Heart left ventricle (tissue), 16 donors: ENCODE measurements around the gene VPS54. TPM values are rescaled to one million over a fixed set of nuclear protein-coding genes. Genes with fewer than 3 reads are reported as not detected.

ENCODE experiments used
- ATAC-seq, 4 donors: fragments of 200-7000 bp; cut with Tn5 transposase; one replicate each; pipeline ENCODE4 v1.9.1; 2020 to 2022; ENCODE audit warnings: moderate library complexity in 4 of 4, mild to moderate bottlenecking in 3 of 4, moderate number of reproducible peaks in 1 of 4
- DNase-seq, 5 donors: peaks; one replicate each; pipeline ENCODE4 v3.0.0-alpha.2; 2020
- H3K27ac ChIP-seq, 12 donors: fragments of 200-600 bp; sonication (generic) in 4 of 12; one replicate each; pipeline versions ENCODE4 v1.5.0 to v1.8.0; 2016 to 2022; ENCODE audit warnings: mild to moderate bottlenecking in 2 of 12
- H3K27me3 ChIP-seq, 9 donors: fragments of 200-600 bp; sonication (generic) in 2 of 9; one replicate each; pipeline versions ENCODE4 v1.5.1 to v1.8.0; 2016 to 2022; ENCODE audit warnings: mild to moderate bottlenecking in 3 of 9
- H3K36me3 ChIP-seq, 9 donors: fragments of 200-600 bp; sonication (generic) in 2 of 9; one replicate each; pipeline versions ENCODE4 v1.5.0 to v1.8.0; 2018 to 2022; ENCODE audit warnings: mild to moderate bottlenecking in 2 of 9
- H3K4me1 ChIP-seq, 12 donors: fragments of 200-600 bp; sonication (generic) in 4 of 12; one replicate each; pipeline versions ENCODE4 v1.5.0 to v1.8.0; 2016 to 2022; ENCODE audit warnings: mild to moderate bottlenecking in 3 of 12
- H3K4me3 ChIP-seq, 12 donors: fragments of 200-600 bp; sonication (generic) in 4 of 12; one replicate each; pipeline versions ENCODE4 v1.5.0 to v1.8.0; 2017 to 2022; ENCODE audit warnings: mild to moderate bottlenecking in 9 of 12, moderate library complexity in 4 of 12
- H3K9me3 ChIP-seq, 12 donors: fragments of 200-600 bp; sonication (generic) in 4 of 12; one replicate each; pipeline versions ENCODE4 v1.5.0 to v1.8.0; 2016 to 2022; ENCODE audit warnings: mild to moderate bottlenecking in 1 of 12
- CTCF ChIP-seq, 12 donors: fragments of 200-600 bp; sonication (generic) in 4 of 12; IDR thresholded peaks; one replicate each; pipeline versions ENCODE4 v1.5.0 to v1.8.0; 2018 to 2022; ENCODE audit warnings: antibody characterized with exemption in 12 of 12, mild to moderate bottlenecking in 5 of 12
- POLR2A ChIP-seq, 2 donors: fragments of 450-650 bp; IDR thresholded peaks; one replicate each; pipeline ENCODE4 v1.6.1; 2017; ENCODE audit warnings: antibody characterized with exemption in 2 of 2, mild to moderate bottlenecking in 2 of 2, moderate library complexity in 2 of 2
- WGBS, 4 donors: extraction: QIAGEN DNeasy Blood & Tissue Kit in 2 of 4; methylation state at CpG; one replicate each; pipeline versions ENCODE4 v1.1.5 to v1.1.7; 2013 to 2018; 5-methylcytosine and 5-hydroxymethylcytosine counted together
- intact Hi-C, 10 donors: fragments of 100-400 bp; cut with DNase I; formaldehyde crosslinking; loops; one replicate each; pipeline versions ENCODE4 v1.11.1 to v1.14.2; 2022
- polyA plus RNA-seq, 2 donors: library from polyadenylated mRNA; stranded (reverse); fragments of 200-250 nt; gene quantifications; one replicate each; pipeline ENCODE4 v1.2.3, GENCODE V29; 2013
- total RNA-seq, 9 donors: library from RNA; depleted of rRNA in 2 of 9; stranded (reverse); fragments of >200 nt in 2 of 9; fragmentation: NEBNext Ultra II Directional in 3 of 9; extraction: Animal tissue kit (Norgen Biotek cat#: 25700) in 3 of 9; gene quantifications; one replicate each; pipeline versions ENCODE4 v1.1.0 to v1.2.4, GENCODE V29; 2016 to 2023
- donor health status: ischemic (EF 13 %, LVEDD 7.1; RV severe dilation, severe dysfunction).
- donor health status: healthy with polysubstance abuse.
- donor health status: DM: no; HTN: yes; CAD: no.
- donor health status: DM: no; HTN: no; CAD: no.
- donor health status: ischemic (EF 25% LVEDD 6.9; RV normal size, moderate dysfunction).
- donor health status: ischemic (EF 25% LVEDD 5.7; RV mildly dilated, moderate dysfunction).
- donor health status: healthy.
- donor health status: DM: yes; HTN: yes; CAD: no.
- donor health status: ischemic (EF 35%, LVEDD 5.7; RV mildly dilated, moderate dysfunction).
- donor health status: nonischemic (EF 11% LVEDD 7.7; RV severe dilation, severe dysfunction).
- donor health status: DM: yes; HTN: yes; CAD: no.
- donor health status: PGD.
- donor health status: ischemic (EF 29% LVEDD 5.4; RV normal size, mild dysfunction).
- donor health status: nonischemic (EF 23%, LVEDD 6.1; RV moderate dilation, normal function).

VPS54 gene
- total and polyA plus RNA-seq, 11 donors: 6.4 to 14.0 (median 9.4) TPM

DNA sequence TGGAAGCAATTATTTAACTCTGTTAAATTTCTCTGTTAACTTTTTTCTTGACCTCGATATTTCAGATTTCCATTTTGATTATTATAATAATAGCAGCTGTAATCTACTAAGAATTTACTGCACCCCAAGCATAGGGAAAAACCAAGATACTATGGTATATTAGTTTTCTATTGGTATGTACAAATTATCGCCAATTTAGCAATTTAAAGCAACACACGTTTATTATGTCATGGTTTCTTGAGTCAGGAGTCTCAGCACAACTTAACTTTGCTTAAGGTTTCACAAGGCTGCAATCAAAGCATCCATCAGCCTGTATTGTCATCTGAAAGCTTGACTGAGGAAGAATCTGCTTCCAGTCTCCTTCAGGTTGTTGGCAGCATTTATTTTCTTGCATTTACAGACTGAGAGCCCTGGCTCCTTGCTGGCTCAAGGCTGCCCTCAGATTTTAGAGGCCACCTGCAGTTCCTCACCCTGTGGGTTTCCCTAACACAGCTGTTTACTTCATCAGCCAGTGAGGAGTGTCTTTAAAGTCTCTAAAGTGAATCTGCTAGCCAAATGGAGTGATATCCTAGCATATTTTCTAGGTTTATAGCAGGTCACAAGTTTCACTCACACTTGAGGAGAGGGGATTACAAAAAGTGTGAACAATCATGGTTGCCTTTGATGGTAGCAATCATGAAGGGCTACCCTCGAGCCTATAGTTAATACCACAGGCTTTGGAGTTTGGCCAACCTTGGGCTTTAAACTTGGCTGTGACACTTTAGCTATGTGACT lies 4.4 kb upstream of the VPS54 start:
- TF ChIP-seq CTCF (IDR thresholded peaks at IDR 0.05) (no peak), POLR2A (IDR thresholded peaks at IDR 0.05) (no peak)
- Histone ChIP-seq H3K27ac (no peak overlapping the region), H3K4me3 (no peak overlapping the region), H3K4me1 (peaks cover 0 to 27% (median 8%) of the 10 kb centered on the region in 12 donors), H3K27me3 (no peaks in the 10 kb centered on the region), H3K36me3 (no peaks in the 10 kb centered on the region), H3K9me3 (no peaks in the 10 kb centered on the region)
- ATAC-seq: no peak
- 81 to 86% (median 82%) methylated on average over 4 of the region's 4 CpGs for WGBS, 4 donors
- no peak for DNase-seq
- intact Hi-C loops: no loop called here

DNA sequence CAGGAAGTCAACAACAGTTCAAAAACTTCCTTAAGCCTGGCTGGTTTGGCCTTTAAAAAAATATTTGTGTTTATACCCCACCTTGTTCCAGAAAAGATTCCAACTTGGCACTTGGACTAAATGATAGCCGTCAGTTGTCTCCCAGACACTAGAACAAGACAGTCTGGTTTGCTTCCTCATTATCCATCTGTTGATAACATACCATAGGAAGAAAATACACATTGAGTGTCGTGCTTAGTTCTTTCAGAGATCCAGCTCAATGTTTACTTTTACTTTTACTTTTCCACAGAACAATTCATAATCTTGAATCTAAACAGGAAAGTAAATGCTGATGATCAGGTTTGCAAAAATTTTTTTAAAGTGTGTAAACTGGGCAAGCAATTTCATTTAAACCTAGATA lies 2.4 kb upstream of the VPS54 start:
- Histone ChIP-seq H3K4me1 (peaks cover 0 to 40% (median 15%) of the 10 kb centered on the region in 12 donors), H3K9me3 (no peaks in the 10 kb centered on the region), H3K27me3 (no peaks in the 10 kb centered on the region), H3K27ac (peak overlapping the region in 7 of 12 donors; percentile 7 to 98 (median 41)), H3K36me3 (no peaks in the 10 kb centered on the region), H3K4me3 (no peak overlapping the region)
- no peak for DNase-seq
- TF ChIP-seq CTCF (IDR thresholded peaks at IDR 0.05) (no peak), POLR2A (IDR thresholded peaks at IDR 0.05) (no peak)
- ATAC-seq: no peak
- intact Hi-C loops: no loop called here
- 14 to 22% (median 15%) methylated on average over 2 of the region's 2 CpGs for WGBS, 4 donors

DNA sequence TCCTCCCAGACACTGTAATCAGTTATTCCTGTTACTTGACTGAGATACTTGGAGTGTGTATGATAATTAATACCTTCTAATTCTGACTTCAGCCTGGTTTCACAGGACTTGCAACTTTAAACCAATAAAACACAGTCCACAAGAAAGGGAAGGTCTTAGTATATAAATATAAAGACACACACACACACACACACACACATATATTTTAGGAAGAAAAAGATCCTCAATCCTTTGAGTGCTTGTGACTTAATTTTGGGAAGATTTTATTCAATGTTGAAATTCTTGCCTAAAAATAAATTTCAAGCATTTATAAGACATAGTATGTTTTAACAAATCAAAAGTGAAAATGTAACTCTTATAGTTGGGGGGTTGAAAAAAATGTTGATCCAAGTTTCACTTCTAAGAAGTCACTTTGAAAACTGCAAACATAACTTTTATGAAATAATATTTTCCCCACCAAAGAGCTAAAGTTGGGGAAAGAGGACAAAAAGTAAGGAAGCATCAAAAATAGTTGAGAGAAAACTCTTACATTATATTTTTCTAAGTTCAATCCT lies 824 bp upstream of the VPS54 start:
- H3K4me3 ChIP-seq: peak overlapping the region in 9 of 12 donors; percentile 63 to 92 (median 76)
- no peaks in the 10 kb centered on the region for H3K36me3 ChIP-seq
- no peaks in the 10 kb centered on the region for H3K27me3 ChIP-seq
- intact Hi-C loops: loop anchor here in 1 of 10 donors (10.0 kb wide), 1 partner anchor 325 kb away; no protein-coding TSS in a partner anchor
- TF ChIP-seq CTCF (IDR thresholded peaks at IDR 0.05) (no peak), POLR2A (IDR thresholded peaks at IDR 0.05) (no peak)
- H3K4me1 ChIP-seq: peaks cover 0 to 55% (median 27%) of the 10 kb centered on the region in 12 donors
- DNase-seq (no peak), ATAC-seq (peak in 1 of 4 donors; percentile 8)
- peak overlapping the region; percentile 95 to 98 (median 97) for H3K27ac ChIP-seq
- no peaks in the 10 kb centered on the region for H3K9me3 ChIP-seq

DNA sequence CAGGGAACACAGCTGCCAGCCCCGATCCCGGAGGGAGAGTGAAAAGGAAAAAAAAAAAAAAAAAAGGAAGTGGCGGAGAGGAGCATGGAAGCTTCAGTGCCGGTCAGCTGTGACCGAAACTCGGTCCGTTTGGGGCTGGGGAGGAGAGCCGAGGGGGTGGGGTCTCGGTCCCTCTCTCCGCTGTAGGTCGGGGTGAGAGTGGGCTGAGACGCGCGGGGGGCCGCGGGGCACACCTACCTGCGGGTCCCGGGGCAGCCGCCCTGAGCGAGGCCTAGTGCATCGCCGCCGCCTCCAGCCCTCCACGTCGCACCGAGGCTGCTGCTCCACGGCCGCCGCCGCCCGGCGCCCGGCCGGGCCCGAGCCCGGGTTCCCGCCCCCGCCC lies 536 bp downstream of the VPS54 start:
- ATAC-seq (peak; percentile 51 to 70 (median 64)), DNase-seq (peak; percentile 56 to 81 (median 62))
- 0% methylated on average over 19 to 38 of the region's 38 CpGs for WGBS, 4 donors
- peaks cover 0 to 63% (median 35%) of the 10 kb centered on the region in 12 donors for H3K4me1 ChIP-seq
- no peaks in the 10 kb centered on the region for H3K27me3 ChIP-seq
- H3K36me3 ChIP-seq: no peaks in the 10 kb centered on the region
- H3K4me3 ChIP-seq: peak overlapping the region; percentile 60 to 92 (median 76)
- intact Hi-C loops: loop anchor here in 1 of 10 donors (10.0 kb wide), 1 partner anchor 324 kb away; no protein-coding TSS in a partner anchor
- H3K27ac ChIP-seq: peak overlapping the region; percentile 95 to 98 (median 97)
- no peak for TF ChIP-seq POLR2A (IDR thresholded peaks at IDR 0.05)
- TF ChIP-seq CTCF (IDR thresholded peaks at IDR 0.05): no peak
- no peaks in the 10 kb centered on the region for H3K9me3 ChIP-seq
